Astrocyte of the cerebellum (primary cell): Measurements from ENCODE around the gene SPNS3.

Experiments used
- DNase-seq: peaks from one replicate; pipeline ENCODE4 v3.0.0-alpha.2; 2011; ENCODE audit warnings: low read depth
- H3K4me3 ChIP-seq: 2 replicates; pipeline ENCODE4 v1.5.1; 2011; ENCODE audit warnings: mild to moderate bottlenecking, low read depth, low read length, moderate library complexity
- CTCF ChIP-seq: IDR thresholded peaks from 2 replicates; pipeline ENCODE4 v1.5.1; 2012; ENCODE audit warnings: low read length, low read depth, moderate library complexity, mild to moderate bottlenecking; ENCODE audit errors: missing control alignments
- in situ Hi-C: cut with HindIII; loops from 2 replicates; pipeline ENCODE4 v1.10.0; 2017; ENCODE audit warnings: low sequenced_read_pairs

Gene SPNS3

GRCh38 chr17:4533523-4534504 is 100.1 kb downstream of the SPNS3 start:
- DNase-seq, result no peak
- in situ Hi-C loops, result no loop called here
- H3K4me3 ChIP-seq, result no peak overlapping the region
- TF ChIP-seq CTCF, result no peak

GRCh38 chr17:4534515-4534914 is 100.8 kb downstream of the SPNS3 start:
- in situ Hi-C loops, result no loop called here
- no peak overlapping the region for H3K4me3 ChIP-seq

GRCh38 chr17:4534928-4535666 is 101.4 kb downstream of the SPNS3 start:
- TF ChIP-seq CTCF, result no peak
- in situ Hi-C loops, result loop anchor here (5.0 kb wide), 1 partner anchor 77 kb away; no protein-coding TSS in a partner anchor
- H3K4me3 ChIP-seq, result no peak overlapping the region
- no peak for DNase-seq

More at GRCh38 chr17:4534515-4534914, 100.8 kb downstream of the SPNS3 start:
- TF ChIP-seq CTCF, result no peak
- DNase-seq, result no peak

GRCh38 chr17:4535667-4536258 is 102.0 kb downstream of the SPNS3 start:
- H3K4me3 ChIP-seq, result no peak overlapping the region
- in situ Hi-C loops, result loop anchor here (5.0 kb wide), 1 partner anchor 77 kb away; no protein-coding TSS in a partner anchor
- DNase-seq, result no peak
- TF ChIP-seq CTCF, result no peak

- no peak for DNase-seq
- no peak for TF ChIP-seq CTCF
- H3K4me3 ChIP-seq, result no peak overlapping the region
- in situ Hi-C loops, result loop anchor here (5.0 kb wide), 1 partner anchor 76 kb away; no protein-coding TSS in a partner anchor
Observed at GRCh38 chr17:4536259-4536741, 102.6 kb downstream of the SPNS3 start.
